GM04503 (cell line): ENCODE results near the gene FAM187B.
A peak's percentile ranks its signal among the peaks of the same experiment; 100 is the strongest.
"Not testable (repeated sequence)": the region's sequence is repeated elsewhere in the genome, so short reads cannot be mapped to it uniquely, and the experiment has no call there.

Source experiments
- DNase-seq: peaks from one replicate; pipeline ENCODE4 v3.0.0-alpha.2; 2012; ENCODE audit warnings: low read depth

FAM187B gene

GRCh38 chr19:35213663-35214632 lies 14.6 kb downstream of the FAM187B start:
- DNase-seq = peak; percentile 39

DNA sequence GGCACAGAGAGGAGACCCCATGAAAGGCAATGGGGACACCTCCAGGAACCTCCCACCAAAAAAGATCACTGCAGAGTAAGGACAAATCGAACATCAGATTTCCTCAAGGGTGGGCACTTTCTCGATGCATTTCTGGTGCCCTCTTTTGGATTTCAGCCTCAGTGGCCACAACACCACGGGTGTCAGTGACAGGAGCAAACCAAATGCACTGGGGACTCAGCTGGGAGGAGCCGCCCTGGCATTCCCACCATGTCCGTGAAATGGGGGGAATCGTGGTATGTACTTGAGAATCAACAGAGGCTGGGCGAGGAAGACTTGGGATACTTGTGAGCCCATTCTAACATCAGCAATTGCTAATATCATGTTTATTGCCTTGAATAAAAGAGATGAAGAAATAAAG lies 16.3 kb downstream of the FAM187B start:
- DNase-seq = no peak

DNA sequence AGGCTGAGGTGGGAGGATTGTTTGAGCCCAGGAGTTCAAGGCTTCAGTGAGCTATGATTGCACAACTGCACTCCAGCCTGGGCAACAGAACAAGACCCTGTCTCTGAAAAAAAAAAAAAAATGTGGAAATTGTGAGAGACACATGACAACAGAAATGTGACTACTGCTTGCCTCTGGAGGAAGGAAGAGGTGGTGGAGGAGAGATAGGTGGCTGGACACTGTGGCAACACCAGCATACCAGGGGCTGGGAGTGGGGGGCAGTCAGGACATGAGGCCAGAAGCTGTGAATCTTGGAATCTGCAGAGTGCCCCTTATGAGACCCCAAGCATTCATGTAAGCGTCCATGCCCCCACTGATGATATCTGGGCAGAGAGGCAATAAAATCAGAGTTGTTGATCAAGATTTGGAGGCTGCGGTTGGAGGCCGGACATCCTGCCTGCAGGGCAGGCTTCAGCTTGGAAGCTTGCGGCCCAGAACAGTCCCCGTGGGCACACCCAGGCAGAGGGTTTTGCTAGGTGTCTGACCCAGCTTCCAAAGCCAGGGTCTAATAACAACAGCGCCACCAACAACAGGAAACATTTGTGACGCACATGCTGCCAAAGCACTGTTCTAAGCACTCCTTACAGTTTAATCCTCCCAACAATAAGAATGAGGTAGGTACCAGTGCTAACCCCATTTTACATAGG lies 16.9 kb downstream of the FAM187B start:
- no peak for DNase-seq

- DNase-seq = no peak
Observed at GRCh38 chr19:35209646-35210045, 18.9 kb downstream of the FAM187B start.

- DNase-seq = no peak
Observed at GRCh38 chr19:35208121-35208520, 20.4 kb downstream of the FAM187B start.

DNA sequence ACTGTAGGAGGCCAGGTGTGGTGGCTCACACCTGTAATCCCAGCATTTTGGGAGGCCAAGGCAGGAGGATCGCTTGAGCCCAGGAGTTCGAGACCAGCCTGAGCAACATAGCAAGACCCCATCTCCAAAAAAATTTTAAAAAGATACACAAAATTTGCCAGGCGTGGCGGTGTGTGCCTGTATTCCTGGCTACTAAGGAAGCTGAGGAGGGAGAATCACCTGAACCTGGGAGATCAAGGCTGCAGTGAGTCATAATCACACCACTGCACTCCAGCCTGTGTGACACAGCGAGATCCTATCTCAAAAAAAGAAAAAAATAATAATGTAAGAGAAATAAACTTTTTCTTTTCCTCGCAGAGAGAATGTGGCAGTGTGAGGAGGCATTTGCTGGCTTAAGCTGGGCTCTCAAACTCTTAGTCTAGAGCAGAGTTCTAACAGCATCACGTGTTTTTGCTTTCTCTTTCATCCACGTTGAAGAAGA lies 21.1 kb downstream of the FAM187B start:
- no peak for DNase-seq

- no peak for DNase-seq
Observed at GRCh38 chr19:35206855-35207254, 21.7 kb downstream of the FAM187B start.

GRCh38 chr19:35206379-35206778 lies 22.2 kb downstream of the FAM187B start:
- DNase-seq = no peak

- DNase-seq = no peak
Observed at GRCh38 chr19:35205733-35206323, 22.7 kb downstream of the FAM187B start.

DNA sequence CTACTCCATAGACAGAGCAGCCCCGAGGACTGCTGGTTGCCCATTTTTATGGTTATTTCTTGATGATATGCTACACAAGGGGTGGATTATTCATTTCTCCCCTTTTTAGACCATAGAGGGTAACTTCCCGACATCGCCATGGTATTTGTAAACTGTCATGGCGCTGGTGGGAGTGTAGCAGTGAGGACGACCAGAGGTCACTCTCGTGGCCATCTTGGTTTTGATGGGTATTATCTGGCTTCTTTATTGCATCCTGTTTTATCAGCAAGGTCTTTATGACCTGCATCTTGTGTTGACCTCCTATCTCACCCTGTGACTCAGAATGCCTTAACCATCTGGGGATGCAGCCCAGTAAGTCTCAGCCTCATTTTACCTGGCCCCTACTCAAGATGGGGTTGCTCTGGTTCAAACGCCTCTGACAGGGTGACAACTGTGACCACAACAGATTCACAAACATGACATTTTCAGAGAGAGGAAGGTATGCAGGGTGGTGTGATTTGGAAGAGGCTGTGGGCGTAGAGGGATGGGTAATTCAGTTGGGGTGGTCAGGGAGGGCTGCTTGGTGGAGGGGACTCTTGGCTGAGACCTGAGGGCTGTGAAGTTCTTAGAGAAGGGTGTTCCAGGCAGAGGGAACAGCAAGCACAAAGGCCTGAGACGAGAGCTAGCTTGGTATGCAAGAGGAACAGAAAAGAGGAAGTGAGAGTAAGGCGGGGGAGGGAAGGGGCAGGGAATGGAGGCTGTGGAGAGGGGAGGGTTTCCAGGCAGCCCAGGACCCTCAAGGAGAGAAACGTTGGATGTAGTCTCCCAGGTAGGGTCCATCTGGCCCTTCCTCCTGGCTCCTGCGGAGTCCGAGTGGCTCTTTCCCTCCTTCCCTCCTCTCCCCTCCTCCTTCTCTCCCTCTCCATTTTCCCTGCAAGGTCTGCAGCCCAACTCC lies 23.5 kb downstream of the FAM187B start:
- DNase-seq = no peak

- DNase-seq = no peak
Observed at GRCh38 chr19:35202722-35203688, 25.5 kb downstream of the FAM187B start.

DNA sequence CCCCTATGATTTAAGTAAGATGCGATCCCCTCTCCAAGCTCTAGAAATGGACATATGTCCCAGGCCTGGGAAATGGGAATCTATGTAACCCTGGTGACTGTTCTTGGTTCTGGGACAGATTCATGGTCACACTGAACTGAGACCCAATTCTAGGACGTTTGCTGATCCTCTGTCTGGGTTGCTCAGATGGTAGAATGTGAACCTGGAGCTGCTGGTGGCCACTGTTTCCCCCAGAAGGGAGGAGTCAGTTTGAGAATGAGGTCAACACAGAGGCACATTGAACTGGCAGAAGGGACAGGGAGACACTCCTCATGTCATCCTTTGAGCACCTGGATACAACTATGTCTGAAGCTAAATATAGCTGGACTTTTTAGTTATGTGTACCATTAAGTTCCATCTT lies 29.1 kb downstream of the FAM187B start:
- DNase-seq = no peak

DNA sequence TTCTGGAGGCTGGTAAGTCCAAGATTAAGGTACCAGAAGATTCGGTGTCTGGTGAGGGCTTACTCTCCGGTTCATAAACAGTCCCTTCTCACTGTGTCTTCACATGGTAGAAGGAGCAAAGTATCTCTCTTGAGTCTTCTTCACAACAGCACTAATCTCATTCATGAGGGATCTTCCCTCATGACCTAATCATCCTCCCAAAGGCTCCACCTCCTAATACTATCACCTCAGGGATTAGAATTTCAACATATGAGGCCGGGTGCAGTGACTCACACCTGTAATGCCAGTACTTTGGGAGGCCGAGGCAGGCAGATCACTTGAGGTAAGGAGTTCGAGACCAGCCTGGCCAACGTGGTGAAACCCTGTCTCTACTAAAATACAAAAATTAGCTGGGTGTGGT lies 31.7 kb downstream of the FAM187B start:
- DNase-seq = not testable (repeated sequence)

- DNase-seq = peak; percentile 41
Observed at GRCh38 chr19:35195830-35196229, 32.7 kb downstream of the FAM187B start.

GRCh38 chr19:35194012-35194984 lies 34.2 kb downstream of the FAM187B start:
- DNase-seq = no peak

GRCh38 chr19:35184884-35185283 lies 43.7 kb downstream of the FAM187B start:
- DNase-seq = no peak

GRCh38 chr19:35184267-35184666 lies 44.3 kb downstream of the FAM187B start:
- no peak for DNase-seq

GRCh38 chr19:35181387-35181786 lies 47.2 kb downstream of the FAM187B start:
- no peak for DNase-seq

GRCh38 chr19:35179830-35180229 lies 48.7 kb downstream of the FAM187B start:
- no peak for DNase-seq
